Lower leg skin (tissue), 3 donors: Measurements from ENCODE around the gene IP6K2.

Experiments used
- CTCF ChIP-seq, 3 donors: fragments of 450-650 bp; IDR thresholded peaks; one replicate each; pipeline ENCODE4 v1.5.1; 2016; ENCODE audit warnings: antibody characterized with exemption in 3 of 3, mild to moderate bottlenecking in 3 of 3, moderate library complexity in 2 of 3
- POLR2A ChIP-seq, 2 donors: fragments of 450-650 bp; IDR thresholded peaks; one replicate each; pipeline ENCODE4 v1.6.1; 2016 to 2017; ENCODE audit warnings: antibody characterized with exemption in 2 of 2, mild to moderate bottlenecking in 1 of 2, moderate library complexity in 1 of 2

DNA sequence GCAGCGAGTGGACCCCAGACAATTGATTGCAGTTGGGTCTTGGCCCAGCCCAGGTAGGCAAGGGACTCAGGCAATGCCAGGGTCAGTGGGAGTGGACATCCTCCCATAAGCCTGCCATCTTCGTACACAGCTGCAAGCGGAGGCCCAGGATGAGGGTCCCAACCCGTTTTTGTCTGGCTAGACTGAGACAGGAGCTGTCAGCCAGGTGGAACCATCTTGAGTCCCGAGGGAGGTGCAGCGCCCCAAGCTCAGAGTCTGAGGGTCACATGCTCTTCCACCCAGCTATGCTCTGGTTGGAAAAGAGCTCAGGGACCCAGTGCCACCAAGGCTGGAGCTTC lies 22.6 kb upstream of the IP6K2 start:
- TF ChIP-seq POLR2A (IDR thresholded peaks at IDR 0.05): no peak
- TF ChIP-seq CTCF (IDR thresholded peaks at IDR 0.05): no peak
